ENCODE measurements around the gene SELP. TPM values are rescaled to one million over a fixed set of nuclear protein-coding genes. Genes with fewer than 3 reads are reported as not detected.

SELP gene
- not detected in 2 replicates for total RNA-seq

DNA sequence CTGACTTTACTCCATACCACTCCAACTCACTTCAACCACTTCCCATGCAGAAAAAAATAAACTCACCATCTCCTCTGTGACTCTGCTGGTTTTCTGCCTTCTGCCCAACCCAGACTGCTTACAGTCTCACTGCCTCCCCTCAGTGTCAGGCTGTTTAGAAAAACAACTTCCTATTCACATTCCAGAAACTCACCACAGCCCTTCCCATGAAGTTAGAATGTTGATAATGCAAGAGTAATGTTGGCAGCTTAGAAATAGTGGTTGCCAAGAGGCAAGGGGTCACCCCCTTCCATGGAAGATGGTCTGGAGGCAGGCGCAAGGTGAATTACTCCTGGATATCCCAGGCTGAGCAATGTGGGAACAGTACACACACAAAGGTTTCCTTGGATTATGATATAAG is at the start of gene SELP:
Gene SELP, minus strand, starts transcription at position 119 of the 400 bp plus-strand sequence. Its CDS starts 50 bp downstream, at position 69.

DNA sequence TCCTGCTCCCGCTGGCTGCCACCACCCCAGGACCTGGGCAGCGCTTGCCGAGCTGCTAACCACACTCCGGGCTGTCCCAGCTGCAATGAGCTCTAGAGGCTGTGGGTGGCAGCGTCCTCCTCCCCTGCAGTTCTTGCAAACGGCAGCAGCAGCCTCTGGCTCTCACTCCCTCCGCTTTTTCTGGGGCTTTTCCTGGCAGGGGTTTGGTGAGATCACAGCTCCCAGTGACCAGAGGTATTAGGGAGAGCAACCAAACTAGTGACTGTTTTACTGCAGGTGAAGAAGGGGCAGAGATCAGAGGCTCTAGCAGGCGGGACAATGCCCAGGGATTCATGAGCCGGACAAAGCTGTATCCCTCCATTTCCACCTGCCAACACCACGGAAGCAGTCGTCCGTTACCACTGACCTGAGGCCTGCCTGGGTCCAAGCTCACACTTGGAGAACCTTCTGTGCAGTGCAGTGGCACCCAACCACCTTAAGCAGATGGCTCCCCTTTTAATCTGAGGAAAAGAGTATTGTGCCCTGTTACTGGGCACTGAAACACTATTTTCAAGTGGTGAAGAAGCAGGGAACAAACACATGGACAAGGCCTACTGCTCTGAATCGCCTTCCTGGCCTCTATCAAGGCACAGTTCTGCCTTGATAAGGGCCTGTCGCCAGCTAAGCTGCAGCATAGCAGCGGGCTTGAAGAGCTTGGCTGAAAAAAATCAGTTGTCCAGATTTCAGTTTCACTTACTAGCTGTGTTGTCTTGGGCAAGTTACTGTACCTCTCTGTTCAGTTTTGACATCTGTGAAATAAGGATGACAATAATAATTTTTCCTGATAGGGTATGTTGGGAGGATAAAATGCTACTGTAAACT is 43.3 kb downstream of the SELP start, which contains the start of gene F5:
Gene F5, minus strand, starts transcription at position 87 of the 861 bp plus-strand sequence. CDS start 95 bp downstream, outside the sequence.

Other genes with a start within 250 kb of the SELP start
- gene CCDC181, start 202.7 kb downstream of the SELP start, total RNA-seq, result 0.31 TPM in 1 of 2 replicates, not detected in the other
- 7.8 and 8.7 TPM in 2 replicates for gene SLC19A2, start 144.2 kb downstream of the SELP start, total RNA-seq
- gene F5, start 43.6 kb downstream of the SELP start, total RNA-seq, result not detected in 2 replicates
- not detected in 2 replicates for gene SELL, start 81.5 kb upstream of the SELP start, total RNA-seq
- gene SELE, start 104.0 kb upstream of the SELP start, total RNA-seq, result not detected in 2 replicates
- 2.5 and 5.2 TPM in 2 replicates for gene METTL18, start 164.8 kb upstream of the SELP start, total RNA-seq

Measured in hair follicular keratinocyte (primary cell).